Measurements from ENCODE around the gene SGTA. TPM values are rescaled to one million over a fixed set of nuclear protein-coding genes. Genes with fewer than 3 reads are reported as not detected.

Gene SGTA
- total RNA-seq, 1 donor from 2014 or later: 37.7 TPM

GRCh38 chr19:2768365-2769132 lies 14.5 kb downstream of the SGTA start:
- no peaks in the 10 kb centered on the region for H3K9me3 Mint-ChIP-seq (ENCODE audit: low read depth)
- H3K4me3 Mint-ChIP-seq (ENCODE audit: unreplicated experiment): no peak overlapping the region
- H3K36me3 Mint-ChIP-seq (ENCODE audit: low read depth): peaks cover 2% of the 10 kb centered on the region
- H3K4me1 Mint-ChIP-seq (ENCODE audit: low read depth): peaks cover 2% of the 10 kb centered on the region
- TF ChIP-seq CTCF (IDR thresholded peaks at IDR 0.05): no peak
- H3K27me3 Mint-ChIP-seq (ENCODE audit: low read depth): no peaks in the 10 kb centered on the region
- no peak overlapping the region for H3K27ac Mint-ChIP-seq (ENCODE audit: unreplicated experiment)
- no peak for DNase-seq (ENCODE audit: low spot score)

- TF ChIP-seq CTCF (IDR thresholded peaks at IDR 0.05): no peak
- H3K9me3 Mint-ChIP-seq (ENCODE audit: low read depth): no peaks in the 10 kb centered on the region
These were observed 15.4 kb downstream of the SGTA start for GRCh38 chr19:2767688-2768087.

GRCh38 chr19:2766594-2767372 lies 16.3 kb downstream of the SGTA start:
- Mint-ChIP-seq H3K9me3 (ENCODE audit: low read depth) (no peaks in the 10 kb centered on the region), H3K4me1 (ENCODE audit: low read depth) (no peaks in the 10 kb centered on the region), H3K27ac (ENCODE audit: unreplicated experiment) (no peak overlapping the region), H3K4me3 (ENCODE audit: unreplicated experiment) (no peak overlapping the region), H3K36me3 (ENCODE audit: low read depth) (peaks cover 3% of the 10 kb centered on the region), H3K27me3 (ENCODE audit: low read depth) (no peaks in the 10 kb centered on the region)
- TF ChIP-seq CTCF (IDR thresholded peaks at IDR 0.05): no peak
- DNase-seq (ENCODE audit: low spot score): peak; percentile 91

More at GRCh38 chr19:2767688-2768087, 15.4 kb downstream of the SGTA start:
- Mint-ChIP-seq H3K36me3 (ENCODE audit: low read depth) (peaks cover 2% of the 10 kb centered on the region), H3K4me1 (ENCODE audit: low read depth) (peaks cover 2% of the 10 kb centered on the region), H3K4me3 (ENCODE audit: unreplicated experiment) (no peak overlapping the region), H3K27ac (ENCODE audit: unreplicated experiment) (no peak overlapping the region), H3K27me3 (ENCODE audit: low read depth) (no peaks in the 10 kb centered on the region)
- no peak for DNase-seq (ENCODE audit: low spot score)

- Mint-ChIP-seq H3K4me1 (ENCODE audit: low read depth) (no peaks in the 10 kb centered on the region), H3K27me3 (ENCODE audit: low read depth) (no peaks in the 10 kb centered on the region), H3K4me3 (ENCODE audit: unreplicated experiment) (no peak overlapping the region), H3K36me3 (ENCODE audit: low read depth) (peaks cover 5% of the 10 kb centered on the region), H3K9me3 (ENCODE audit: low read depth) (no peaks in the 10 kb centered on the region), H3K27ac (ENCODE audit: unreplicated experiment) (no peak overlapping the region)
- DNase-seq (ENCODE audit: low spot score): no peak
- TF ChIP-seq CTCF (IDR thresholded peaks at IDR 0.05): no peak
These were observed 17.7 kb downstream of the SGTA start for GRCh38 chr19:2765376-2765775.

- no peak for DNase-seq (ENCODE audit: low spot score)
- Mint-ChIP-seq H3K4me3 (ENCODE audit: unreplicated experiment) (no peak overlapping the region), H3K9me3 (ENCODE audit: low read depth) (no peaks in the 10 kb centered on the region)
These were observed 18.1 kb downstream of the SGTA start for GRCh38 chr19:2764945-2765344.

More at GRCh38 chr19:2764945-2765344, 18.1 kb downstream of the SGTA start:
- H3K4me1 Mint-ChIP-seq (ENCODE audit: low read depth): no peaks in the 10 kb centered on the region
- no peak for TF ChIP-seq CTCF (IDR thresholded peaks at IDR 0.05)
- H3K36me3 Mint-ChIP-seq (ENCODE audit: low read depth): peaks cover 5% of the 10 kb centered on the region
- H3K27ac Mint-ChIP-seq (ENCODE audit: unreplicated experiment): no peak overlapping the region
- H3K27me3 Mint-ChIP-seq (ENCODE audit: low read depth): no peaks in the 10 kb centered on the region
